ENCODE results near the gene SOX6. TPM values are rescaled to one million over a fixed set of nuclear protein-coding genes. Genes with fewer than 3 reads are reported as not detected.
"Not testable (repeated sequence)": the region's sequence is repeated elsewhere in the genome, so short reads cannot be mapped to it uniquely, and the experiment has no call there.

The SOX6 gene
- total RNA-seq, result 10 to 100 TPM; 13.6 to 19.8 TPM
- long read RNA-seq, partial matches to known transcripts, result 3 of 4 reads
- long read RNA-seq, other reads (novel, unspliced or antisense), result 1 of 4 reads

DNA sequence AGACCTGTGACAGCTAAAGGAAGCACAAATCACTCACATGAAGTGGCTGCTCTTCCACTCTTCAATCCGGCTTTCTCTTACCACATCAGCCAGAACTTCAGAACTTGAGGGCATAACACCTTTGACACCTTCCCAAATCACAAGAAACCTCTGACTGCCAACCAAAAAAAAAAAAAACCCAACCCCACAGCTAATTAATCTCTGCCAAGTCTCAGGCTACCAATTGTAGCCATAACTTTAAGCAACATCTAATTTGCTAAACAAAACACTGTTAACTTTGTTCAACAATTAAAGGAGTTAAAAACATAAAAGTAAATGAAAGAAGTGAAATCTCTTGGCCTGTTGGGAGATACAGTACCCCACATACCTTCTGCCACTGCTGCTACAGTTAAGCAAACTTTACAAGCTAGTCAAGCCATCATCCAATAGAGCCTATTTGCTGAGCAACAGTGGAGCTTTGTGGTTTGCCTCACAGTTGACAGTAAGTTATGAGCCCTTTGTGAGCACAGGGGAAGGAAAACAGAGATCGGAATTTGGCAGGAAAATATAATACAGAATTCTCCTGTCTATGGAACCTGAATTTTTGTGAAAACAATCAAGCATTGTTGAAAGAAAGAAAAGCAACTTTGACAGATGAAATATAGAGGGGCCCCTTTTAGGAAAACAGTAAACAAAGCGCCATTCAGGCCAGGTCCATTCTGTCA is at the start of gene SOX6:
TSS of gene SOX6 (minus strand) at position 490 of the 704 bp plus-strand sequence. CDS start 15,298 bp downstream, outside the sequence.
- intact Hi-C loops (cut with DNase I), result loop anchor here in 1 of 2 donors (10.0 kb wide), 1 partner anchor 249 kb away; no protein-coding TSS in a partner anchor
- ATAC-seq (peak in 1 of 2 donors; percentile 73), DNase-seq (no peak)

DNA sequence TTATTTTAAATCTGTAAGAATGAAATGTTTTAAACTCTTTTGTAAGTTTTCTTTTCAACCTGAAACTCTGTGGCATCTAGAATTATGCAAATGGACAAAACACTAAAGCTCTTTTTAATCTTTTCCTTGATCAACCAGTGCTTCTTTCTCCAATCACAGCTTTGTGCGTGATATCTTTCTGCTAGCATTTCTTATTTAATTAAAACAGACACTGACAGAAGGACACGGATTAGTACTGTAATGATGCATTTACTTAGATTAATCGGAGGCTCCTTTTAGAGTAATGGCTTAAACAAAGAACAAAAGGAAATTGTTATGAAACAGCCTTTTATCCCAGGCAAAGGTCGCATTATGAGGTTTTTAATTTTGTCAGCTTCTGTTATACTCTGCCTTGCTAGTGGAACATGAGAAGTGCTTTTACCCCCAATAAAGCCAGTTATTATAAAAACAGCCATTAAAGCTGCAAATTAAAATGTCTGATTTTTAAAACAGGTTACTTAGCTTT is 48.5 kb upstream of the SOX6 start:
- ATAC-seq, result no peak
- DNase-seq, result no peak
- intact Hi-C loops (cut with DNase I), result no loop called here

DNA sequence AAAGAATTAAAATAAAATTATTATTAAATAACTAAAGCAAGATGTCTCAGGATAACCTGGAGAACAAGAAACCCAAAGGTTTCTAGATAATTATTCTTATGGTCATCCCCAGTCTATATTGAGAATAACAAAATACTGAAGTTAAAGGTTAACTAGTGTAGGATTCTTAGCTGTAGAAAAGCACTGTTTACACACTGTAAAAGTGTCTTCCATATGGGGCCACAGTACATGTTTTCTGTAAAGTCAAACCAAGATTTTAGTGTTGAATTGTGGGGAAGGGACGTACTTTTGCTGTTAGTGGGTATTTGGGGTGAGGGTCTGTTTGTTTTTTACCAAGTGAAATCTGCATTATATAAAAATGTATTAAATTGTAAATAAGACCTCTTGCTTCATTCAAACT is 47.5 kb upstream of the SOX6 start:
- ATAC-seq, result no peak
- intact Hi-C loops (cut with DNase I), result no loop called here
- no peak for DNase-seq

DNA sequence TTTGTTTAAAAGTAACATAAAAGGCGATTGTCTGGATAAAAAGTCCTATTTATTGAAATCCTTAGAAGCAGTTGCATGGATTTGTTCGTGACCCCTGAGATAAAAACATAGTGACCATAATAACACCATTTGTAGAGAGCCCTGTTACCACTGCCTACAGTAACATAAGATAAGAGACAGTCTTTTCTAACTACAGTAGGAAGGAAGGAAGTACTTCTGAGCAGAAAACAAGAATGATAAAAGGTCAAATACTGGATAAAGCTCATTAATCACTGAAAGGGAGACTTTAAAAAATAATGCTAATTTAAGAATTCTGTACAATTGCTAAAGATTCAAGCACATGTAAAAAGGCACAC is 47.1 kb upstream of the SOX6 start:
- ATAC-seq (no peak), DNase-seq (no peak)
- intact Hi-C loops (cut with DNase I), result no loop called here

DNA sequence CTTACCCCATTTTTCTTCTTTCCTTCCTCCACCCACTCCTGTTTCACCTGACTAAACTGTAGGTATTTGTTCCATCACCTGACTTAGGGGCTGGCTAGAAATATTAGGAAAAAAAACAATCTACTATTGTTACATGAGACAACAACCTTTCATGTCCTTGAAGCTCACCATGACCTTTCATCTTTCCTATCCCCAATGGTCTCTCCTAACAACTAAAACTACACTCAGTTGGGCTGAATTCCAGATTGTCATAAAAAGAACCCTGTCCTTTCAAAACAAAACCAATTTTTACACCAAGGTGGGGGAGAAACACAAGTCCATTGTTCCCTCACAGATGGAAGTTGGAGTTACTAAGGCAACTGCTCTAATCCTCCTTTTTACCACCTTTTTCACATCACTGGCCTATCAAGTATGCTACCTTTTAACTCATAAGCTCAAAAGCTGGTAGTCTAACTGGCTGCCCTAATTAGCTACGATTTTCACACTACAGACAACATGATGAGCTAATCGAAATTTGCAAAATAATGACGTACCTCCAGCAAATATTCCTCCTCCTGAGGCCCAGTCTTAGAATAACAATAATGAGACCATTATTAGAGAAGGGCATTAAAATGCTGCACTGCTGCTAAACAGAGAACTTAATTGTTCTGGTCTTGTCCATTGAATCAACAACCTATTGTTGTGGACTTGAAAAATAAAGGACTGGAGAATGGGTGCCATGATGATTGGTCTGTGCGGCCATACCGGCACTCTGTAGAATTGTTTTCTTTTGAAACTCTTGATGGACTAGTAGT is 46.5 kb upstream of the SOX6 start:
- ATAC-seq, result no peak
- no peak for DNase-seq
- intact Hi-C loops (cut with DNase I), result no loop called here

DNA sequence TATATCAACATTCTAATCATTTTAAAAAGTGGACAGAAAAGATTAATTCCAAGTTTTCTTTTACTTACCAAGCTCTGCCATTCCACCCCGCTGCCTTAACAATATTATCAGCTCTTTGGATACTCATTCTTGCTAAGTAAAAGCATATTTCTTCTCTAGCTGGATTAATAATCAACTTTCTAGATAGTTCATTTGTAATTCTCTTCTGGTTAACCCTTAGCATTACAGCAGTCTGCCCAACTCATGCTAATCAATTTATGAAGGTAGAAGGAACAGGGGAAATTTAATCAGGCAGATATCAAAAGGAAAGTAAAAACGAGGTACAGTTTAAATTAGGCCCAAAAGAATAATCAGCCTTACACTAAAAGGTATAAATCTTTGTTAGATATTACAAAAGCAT is 41.0 kb upstream of the SOX6 start:
- intact Hi-C loops (cut with DNase I), result no loop called here
- DNase-seq, result no peak
- no peak for ATAC-seq

DNA sequence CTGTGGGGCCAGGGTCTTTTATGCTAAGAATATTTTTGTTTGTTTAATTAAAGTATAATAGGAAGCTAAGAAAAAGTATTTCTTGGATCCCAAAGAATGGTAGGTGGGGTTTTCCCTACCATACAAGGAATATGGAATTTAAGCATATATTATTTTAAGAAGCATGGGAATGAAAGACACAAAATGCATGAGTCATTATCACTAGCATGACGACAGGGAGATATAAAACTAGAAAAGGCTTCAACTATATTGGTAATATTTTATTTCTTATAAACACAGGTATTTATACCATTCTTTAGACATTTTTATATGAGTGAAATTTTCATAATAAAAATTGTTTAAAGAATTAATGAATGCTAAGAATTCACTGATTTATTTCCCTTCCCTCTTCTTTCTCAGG is 39.3 kb upstream of the SOX6 start:
- DNase-seq, result no peak
- no peak for ATAC-seq
- intact Hi-C loops (cut with DNase I), result no loop called here

DNA sequence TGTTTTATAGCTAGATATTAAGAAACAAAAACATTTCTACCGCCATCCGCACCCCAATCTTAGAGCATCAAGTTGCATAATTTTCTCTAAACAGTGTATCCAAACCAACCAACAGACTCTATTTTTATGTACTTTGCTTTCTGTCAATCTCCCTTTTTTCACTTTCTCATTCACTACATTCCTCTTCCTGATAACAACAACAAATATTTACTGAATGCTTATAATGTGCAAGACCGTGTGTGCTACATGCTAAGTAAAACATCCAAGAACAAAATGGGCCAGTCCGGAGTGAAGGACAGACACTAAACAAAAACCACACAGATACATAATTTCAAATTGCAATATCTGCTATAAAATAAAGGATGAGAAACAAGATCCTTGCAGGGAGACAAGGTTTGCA is 38.6 kb upstream of the SOX6 start:
- no peak for DNase-seq
- intact Hi-C loops (cut with DNase I), result no loop called here

DNA sequence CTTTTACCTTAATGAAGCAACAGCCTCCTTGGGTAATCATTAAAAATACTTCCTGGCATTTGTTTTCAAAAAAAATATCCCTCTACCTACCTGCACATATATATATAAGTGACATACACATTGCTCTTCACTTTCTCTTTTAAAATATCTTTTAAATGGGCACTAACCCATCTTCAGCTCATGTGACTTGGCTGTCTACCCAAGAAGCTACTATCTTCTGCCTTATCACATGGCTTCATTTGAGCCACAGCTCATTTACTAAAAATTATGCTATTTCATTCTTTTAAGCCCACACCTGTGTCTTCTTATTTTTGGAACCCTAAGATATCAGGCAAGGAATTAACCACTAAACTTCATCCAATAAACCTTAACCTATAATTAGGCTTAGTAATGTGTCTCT is 37.0 kb upstream of the SOX6 start:
- intact Hi-C loops (cut with DNase I), result no loop called here
- DNase-seq (no peak), ATAC-seq (no peak)

More for the DNA sequence above, 38.6 kb upstream of the SOX6 start:
- no peak for ATAC-seq

DNA sequence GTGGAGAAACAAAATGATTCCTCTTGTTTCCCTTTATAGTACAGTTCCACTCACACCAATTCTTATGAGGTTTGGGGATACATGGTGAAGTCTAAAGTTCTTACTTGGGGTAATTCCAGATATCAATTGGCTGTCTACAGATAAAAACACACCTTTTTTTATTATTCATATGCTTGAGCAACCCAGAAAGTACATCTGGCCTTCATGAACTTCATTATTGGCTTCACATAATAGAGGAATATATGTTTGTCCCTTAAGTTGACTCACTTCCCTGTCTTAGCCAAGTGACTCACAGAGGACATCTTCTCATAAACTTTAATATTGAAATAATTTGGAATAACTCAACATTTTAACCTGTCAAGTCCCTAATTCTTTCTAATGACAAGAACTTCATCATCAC is 36.3 kb upstream of the SOX6 start:
- ATAC-seq (no peak), DNase-seq (no peak)
- intact Hi-C loops (cut with DNase I), result no loop called here

DNA sequence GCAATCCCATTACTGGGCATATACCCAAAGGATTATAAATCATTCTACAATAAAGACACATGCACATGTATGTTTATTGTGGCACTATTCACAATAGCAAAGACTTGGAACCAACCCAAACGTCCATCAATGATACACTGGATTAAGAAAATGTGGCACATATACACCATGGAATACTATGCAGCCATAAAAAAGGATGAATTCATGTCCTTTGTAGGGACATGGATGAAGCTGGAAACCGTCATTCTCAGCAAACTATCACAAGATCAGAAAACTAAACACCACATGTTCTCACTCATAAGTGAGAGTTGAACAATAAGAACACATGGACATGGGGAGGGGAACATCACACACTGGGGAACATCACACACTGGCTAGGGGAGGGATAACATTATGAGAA is 34.5 kb upstream of the SOX6 start:
- DNase-seq; intact Hi-C loops (cut with DNase I); ATAC-seq: not testable (repeated sequence)

DNA sequence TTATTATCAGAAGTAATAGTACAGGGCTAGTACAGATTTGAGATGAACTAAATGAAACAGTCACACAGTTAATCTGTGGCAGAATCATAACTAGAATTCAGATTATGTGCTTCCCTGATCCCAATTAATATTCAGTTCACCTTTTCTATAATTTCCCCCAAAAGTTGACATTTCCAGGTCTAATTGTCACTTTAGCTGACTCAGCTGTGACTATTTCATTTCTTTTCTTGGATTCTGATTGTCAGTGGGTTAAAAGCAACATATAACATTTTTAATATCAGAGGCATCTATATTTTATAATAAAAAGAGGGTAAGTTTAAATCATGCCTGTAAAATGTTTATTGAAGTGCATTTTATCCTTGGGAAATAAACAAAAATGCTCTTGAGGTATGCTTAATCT is 28.8 kb upstream of the SOX6 start:
- intact Hi-C loops (cut with DNase I), result no loop called here
- DNase-seq (no peak), ATAC-seq (no peak)

DNA sequence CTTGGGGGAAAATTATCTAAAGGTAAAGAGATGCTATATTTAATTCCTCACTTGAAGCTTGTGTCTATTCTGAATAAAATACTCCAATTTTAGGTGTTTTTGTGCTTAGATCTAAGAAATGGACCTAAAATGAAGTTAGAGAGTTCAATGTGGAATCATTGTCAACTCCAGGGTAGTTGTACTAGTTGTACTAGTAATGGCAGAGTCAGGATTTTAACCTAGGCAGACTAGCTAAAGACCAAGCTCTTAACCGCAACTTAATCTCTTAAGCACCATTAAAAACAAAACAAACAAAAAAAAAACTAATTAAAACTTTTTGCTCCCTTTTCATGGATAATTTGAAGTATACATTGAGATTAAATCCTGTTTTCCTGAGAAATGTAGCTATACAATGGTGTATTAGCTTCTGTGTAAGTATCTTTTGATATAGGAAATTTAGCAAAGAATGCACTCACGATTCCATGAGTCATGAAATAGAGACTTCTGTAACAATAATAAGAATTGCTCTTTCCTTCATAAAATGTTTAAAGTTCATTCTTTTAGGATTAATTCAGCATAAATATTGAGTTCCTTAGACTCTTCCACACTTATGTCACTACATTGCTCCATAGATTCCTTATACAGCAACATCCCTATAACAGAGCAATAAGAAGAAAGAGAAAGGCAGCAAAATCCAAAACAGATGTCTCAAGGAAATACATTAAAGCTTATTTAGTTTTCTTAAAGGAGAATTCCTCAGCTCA is 26.5 kb upstream of the SOX6 start:
- ATAC-seq (no peak), DNase-seq (no peak)
- intact Hi-C loops (cut with DNase I), result no loop called here

DNA sequence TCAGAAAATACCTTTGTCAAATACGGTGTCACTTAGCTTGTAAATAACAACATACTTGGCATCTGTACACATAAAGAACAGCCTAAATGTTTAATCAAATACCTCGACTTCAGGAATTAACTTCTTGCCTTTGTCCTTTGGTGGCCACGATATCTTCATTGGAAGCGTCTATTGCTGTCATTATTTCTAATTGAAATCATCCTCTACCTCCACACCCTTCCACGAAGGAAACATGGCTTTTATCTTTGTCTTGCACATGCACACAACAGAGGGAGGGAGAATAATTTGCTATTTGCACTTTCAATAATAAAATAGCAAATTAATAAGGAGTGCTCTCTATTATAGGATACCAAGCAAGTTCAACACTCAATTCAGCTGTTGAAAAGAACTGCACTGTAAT is 25.8 kb upstream of the SOX6 start:
- DNase-seq (no peak), ATAC-seq (no peak)
- intact Hi-C loops (cut with DNase I), result no loop called here

DNA sequence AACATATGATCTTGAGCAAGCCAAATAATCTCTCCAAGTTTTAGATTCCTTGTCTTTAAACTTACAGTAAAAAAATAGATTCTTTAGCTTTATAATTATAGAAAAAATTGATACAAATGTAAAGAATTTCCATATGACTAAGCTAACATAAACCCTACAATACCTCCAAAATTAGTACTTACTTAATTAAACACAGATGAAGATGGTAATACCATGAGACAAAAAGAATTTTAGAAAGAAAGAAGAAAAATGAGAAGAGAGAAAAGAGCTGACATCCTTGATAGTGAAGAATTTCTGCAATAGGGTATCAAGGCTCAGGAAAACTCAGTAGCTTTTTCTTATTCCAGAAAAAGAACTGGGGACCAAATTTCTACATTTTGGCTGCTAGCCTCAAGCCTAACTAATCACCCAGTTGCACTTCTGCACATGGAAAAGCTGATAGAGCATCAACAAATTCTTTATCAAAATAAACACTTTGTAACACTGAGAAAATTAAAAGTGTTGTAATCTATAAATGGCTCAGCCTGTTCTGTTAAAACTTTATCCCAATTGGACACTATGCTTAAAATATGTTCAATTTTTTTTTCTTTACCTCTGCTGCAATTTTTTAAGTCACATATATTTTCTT is 24.7 kb upstream of the SOX6 start:
- ATAC-seq (no peak), DNase-seq (no peak)
- intact Hi-C loops (cut with DNase I), result no loop called here

DNA sequence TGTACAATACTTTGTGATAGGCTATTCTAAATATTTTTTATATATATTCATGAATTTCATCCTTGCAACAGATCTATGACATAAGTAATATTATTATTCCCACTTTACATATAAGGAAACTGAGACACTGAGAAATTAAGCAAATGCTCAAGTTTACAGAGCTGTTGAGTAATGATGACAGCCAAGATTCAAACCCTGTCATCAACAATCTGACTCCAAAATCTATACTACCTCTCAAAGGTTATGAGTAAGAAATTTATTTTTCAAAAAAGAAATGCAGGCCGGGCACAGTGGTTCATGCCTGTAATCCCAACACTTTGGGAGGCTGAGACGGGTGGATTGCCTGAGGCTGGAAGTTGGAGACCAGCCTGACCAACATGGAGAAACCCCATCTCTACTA is 22.6 kb upstream of the SOX6 start:
- DNase-seq, result no peak
- ATAC-seq, result no peak
- intact Hi-C loops (cut with DNase I), result no loop called here

DNA sequence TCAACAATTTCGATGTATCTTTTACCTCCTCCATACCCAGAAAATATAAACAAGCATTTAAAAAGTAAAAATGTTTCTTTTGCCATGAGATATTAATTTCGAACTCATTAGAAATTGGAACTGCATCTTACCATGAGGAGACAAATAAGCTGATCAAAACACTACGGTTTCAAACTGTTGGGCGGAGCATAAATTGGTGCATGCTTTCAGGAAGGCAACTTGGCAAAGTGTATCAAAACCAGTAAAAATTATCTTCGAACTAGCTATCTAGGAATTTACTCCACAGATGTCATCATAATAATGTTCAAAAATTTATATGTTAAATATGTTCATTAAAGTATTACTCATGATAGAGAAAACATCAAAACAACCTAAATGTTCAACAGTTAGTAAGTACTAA is 21.4 kb upstream of the SOX6 start:
- ATAC-seq, result no peak
- intact Hi-C loops (cut with DNase I), result no loop called here

DNA sequence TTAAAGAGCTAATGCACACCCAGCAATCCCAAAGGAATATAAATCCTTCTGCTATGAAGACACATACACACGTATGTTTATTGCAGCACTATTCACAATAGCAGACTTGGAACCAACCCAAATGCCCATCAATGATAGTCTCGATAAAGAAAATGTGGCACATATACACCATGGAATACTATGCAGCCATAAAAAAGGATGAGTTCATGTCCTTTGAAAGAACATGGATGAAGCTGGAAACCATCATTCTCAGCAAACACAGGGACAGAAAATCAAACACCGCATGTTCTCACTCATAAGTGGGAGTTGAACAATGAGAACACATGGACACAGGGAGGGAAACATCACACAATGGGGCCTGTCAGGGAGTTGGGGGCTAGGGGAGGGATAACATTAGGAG is 19.3 kb upstream of the SOX6 start:
- ATAC-seq; DNase-seq; intact Hi-C loops (cut with DNase I): not testable (repeated sequence)

More for the DNA sequence above, 21.4 kb upstream of the SOX6 start:
- DNase-seq, result no peak

DNA sequence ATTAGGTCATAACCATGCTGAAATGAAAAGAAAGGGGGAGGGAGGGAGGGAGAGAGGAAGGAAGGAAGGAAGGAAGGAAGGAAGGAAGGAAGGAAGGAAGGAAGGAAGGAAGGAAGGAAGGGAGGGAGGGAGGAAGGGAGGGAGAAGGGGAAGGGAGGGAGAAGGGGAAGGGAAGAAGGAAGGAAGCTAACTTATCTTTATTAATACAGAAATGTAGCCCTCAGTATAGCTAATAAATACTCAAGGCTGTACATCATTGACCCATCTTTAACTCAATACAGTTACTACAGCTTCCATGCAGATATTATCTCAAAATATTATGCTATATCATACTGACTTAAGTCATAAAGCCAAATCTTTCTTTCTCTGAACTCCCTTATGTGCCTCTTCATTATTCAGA is 17.4 kb upstream of the SOX6 start:
- DNase-seq, result no peak
- intact Hi-C loops (cut with DNase I), result no loop called here
- no peak for ATAC-seq

Data from left cardiac atrium (tissue), 4 donors.